Right lobe of liver (tissue), 4 donors: ENCODE results near the gene CRIP1.

ENCODE experiments used
- CTCF ChIP-seq, 4 donors: fragments of 200-600 bp in 3 of 4; fragments of 450-650 bp in 1 of 4; IDR thresholded peaks; one replicate each; pipeline versions ENCODE4 v1.5.1 to v1.8.0; 2016 to 2022; ENCODE audit warnings: antibody characterized with exemption in 4 of 4, mild to moderate bottlenecking in 2 of 4
- POLR2A ChIP-seq: fragments of 450-650 bp; IDR thresholded peaks from one replicate; pipeline ENCODE4 v1.6.1; 2017; ENCODE audit warnings: antibody characterized with exemption, mild to moderate bottlenecking
- donor health status: DM: no; HTN: no; CAD: no.
- donor health status: DM: no; HTN: no; CAD: no.
- donor health status: DM: no; HTN: yes; CAD: no.

DNA sequence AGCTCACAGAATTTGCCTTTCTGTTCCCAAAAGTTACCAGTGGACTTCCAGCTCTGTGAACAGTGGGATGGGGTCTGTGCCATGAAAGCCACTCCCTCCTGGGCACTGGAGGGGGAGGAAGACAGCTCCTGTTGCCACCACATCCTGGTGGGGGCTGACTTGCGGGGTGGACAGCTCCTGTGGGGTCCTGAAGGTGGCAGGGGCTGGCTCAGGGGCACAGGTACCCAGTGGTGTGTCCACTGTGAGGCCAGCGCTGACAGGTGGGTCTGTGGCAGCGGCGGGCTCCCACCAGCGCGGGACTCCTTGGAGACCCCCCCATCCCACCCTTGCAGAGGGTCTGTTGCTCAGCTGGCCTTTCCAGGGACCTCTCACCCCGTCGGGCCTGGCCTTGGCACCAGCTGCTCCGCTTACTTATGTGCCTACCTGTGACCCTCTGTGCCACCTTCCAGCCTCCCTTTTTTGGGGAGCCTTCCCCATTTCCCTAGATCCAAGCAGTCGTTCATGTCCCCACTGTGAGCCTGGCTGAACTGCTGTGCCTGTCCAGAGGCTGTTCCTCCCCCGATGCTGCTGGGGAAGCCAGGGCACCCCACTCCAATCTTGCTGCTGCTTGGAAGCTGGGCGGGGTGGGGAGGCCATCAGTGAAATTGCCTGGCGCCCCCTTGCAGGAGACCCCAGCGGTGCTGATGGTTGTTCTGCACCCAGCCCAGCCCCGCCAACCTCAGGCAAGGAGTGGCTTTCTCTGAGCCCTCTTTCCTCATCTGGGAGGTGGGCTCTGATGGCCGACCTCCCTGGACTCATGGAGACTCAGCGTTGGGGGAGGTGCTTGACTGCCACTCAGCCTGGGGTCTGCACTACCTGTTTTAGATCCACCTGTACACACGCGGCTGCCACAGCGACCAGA, 6.5 kb downstream of the CRIP1 start:
- no peak for TF ChIP-seq CTCF (IDR thresholded peaks at IDR 0.05)
- no peak for TF ChIP-seq POLR2A
